Tibial nerve (tissue), 3 donors: Measurements from ENCODE around the gene OTOS.

Source experiments
- POLR2A ChIP-seq, 2 donors: fragments of 450-650 bp; IDR thresholded peaks; one replicate each; pipeline ENCODE4 v1.6.1; 2017; ENCODE audit warnings: antibody characterized with exemption in 2 of 2, mild to moderate bottlenecking in 2 of 2, moderate library complexity in 2 of 2
- TF ChIP-seq, protein P1 (sequence below), 5 experiments: fragments of 200-600 bp in 3 of 5; fragments of 450-650 bp in 2 of 5; sonication (generic) in 3 of 5; IDR thresholded peaks; one replicate each; pipeline ENCODE4 v1.5.1; 2016 to 2019; ENCODE audit warnings: antibody characterized with exemption in 5 of 5, mild to moderate bottlenecking in 3 of 5, moderate library complexity in 2 of 5

DNA sequence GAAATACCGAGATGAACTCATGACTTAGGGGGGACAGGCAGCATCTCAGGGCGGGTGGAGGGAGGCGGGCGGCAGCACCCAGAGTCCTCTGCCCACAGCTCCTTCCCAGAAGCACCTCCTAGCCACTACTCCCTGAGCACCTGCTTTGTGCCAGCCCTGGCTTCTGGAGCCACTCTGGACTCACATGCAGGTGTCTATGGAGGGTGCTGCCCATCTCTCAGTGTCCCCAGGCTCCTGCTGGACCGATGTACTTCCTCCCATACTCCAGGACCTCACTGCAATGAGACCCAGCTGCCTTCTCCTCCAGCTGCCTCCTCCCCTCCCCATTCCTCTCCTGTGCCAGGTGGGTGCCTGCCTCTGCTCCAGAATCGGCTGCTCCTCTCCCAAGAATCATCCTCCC lies 22.1 kb upstream of the OTOS start:
- TF ChIP-seq, protein P1, sequence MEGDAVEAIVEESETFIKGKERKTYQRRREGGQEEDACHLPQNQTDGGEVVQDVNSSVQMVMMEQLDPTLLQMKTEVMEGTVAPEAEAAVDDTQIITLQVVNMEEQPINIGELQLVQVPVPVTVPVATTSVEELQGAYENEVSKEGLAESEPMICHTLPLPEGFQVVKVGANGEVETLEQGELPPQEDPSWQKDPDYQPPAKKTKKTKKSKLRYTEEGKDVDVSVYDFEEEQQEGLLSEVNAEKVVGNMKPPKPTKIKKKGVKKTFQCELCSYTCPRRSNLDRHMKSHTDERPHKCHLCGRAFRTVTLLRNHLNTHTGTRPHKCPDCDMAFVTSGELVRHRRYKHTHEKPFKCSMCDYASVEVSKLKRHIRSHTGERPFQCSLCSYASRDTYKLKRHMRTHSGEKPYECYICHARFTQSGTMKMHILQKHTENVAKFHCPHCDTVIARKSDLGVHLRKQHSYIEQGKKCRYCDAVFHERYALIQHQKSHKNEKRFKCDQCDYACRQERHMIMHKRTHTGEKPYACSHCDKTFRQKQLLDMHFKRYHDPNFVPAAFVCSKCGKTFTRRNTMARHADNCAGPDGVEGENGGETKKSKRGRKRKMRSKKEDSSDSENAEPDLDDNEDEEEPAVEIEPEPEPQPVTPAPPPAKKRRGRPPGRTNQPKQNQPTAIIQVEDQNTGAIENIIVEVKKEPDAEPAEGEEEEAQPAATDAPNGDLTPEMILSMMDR (IDR thresholded peaks at IDR 0.05): no peak
- no peak for TF ChIP-seq POLR2A (IDR thresholded peaks at IDR 0.05)
